ENCODE data around the gene SRGAP1.

The SRGAP1 gene

GRCh38 chr12:63968673-63969072, 124.2 kb downstream of the SRGAP1 start:
- no peak for DNase-seq (ENCODE audit: extremely low read depth, low read depth)
- no peak for TF ChIP-seq CTCF (IDR thresholded peaks at IDR 0.05; ENCODE audit: low read depth, low read length)

DNA sequence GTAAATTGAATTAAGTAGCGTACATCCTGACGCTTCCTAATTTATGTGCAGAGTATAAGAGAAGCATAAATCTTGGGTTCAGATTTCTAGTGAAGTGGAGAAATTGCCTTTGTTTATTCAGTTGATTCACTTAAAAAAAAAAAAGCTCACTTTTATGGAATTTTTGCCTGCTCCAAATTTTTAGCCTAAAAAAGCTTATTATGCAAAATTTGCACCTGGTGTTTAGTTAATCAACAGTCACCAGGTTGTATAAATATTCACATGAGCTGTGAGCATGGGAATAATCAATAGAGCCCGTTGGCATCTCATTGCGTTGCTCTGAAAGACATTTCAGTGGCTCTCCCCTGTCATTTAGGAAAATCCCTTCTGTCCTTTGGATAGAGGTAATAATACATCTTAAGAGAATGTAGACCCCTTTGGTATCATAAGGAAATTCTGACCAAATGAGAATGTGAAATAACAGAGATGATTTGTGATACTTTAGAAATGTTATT, 132.4 kb downstream of the SRGAP1 start:
- no peak for DNase-seq (ENCODE audit: extremely low read depth, low read depth)
- TF ChIP-seq CTCF (IDR thresholded peaks at IDR 0.05; ENCODE audit: low read depth, low read length), result no peak

DNA sequence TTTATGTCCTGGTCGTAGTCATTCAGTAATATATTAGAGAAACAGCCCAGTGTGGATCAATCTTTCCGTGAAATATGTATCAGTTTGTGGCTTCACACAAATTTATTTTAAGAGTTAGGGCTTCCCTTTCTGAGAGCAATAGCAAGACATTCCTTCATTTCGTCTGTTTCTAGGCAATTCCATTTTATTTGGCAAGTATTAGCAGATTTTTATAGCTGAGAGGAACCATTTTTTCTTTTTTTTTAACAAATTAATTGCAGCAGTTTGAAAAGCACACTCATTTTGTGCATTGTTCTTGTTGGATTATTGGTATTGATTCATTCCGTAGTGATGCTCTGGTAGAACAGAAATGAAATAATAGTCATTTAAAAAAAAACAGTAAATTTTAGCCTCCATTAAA, 132.9 kb downstream of the SRGAP1 start:
- no peak for DNase-seq (ENCODE audit: extremely low read depth, low read depth)
- TF ChIP-seq CTCF (IDR thresholded peaks at IDR 0.05; ENCODE audit: low read depth, low read length), result no peak

GRCh38 chr12:63978519-63978918, 134.0 kb downstream of the SRGAP1 start:
- no peak for TF ChIP-seq CTCF (IDR thresholded peaks at IDR 0.05; ENCODE audit: low read depth, low read length)
- DNase-seq (ENCODE audit: extremely low read depth, low read depth), result no peak

GRCh38 chr12:63980211-63980610, 135.7 kb downstream of the SRGAP1 start:
- DNase-seq (ENCODE audit: extremely low read depth, low read depth), result no peak
- no peak for TF ChIP-seq CTCF (IDR thresholded peaks at IDR 0.05; ENCODE audit: low read depth, low read length)

DNA sequence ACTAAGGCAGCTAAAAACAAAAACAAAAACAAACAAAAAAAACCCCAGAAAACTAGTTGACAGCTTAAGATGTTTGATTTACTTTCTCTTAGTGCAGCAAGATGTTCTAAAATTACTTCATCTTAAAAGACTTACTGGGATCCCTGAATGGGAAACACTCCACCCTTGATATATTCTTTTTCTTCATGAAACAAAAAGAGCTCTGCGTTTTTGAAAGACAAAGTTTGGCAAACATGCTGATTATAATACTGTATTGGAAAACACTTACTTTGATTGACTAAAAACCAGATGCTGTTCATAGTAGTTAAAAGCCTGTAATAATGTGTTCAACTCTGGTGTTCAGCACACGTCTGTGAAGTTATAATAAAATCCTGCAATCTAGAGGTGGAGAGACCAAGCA, 136.8 kb downstream of the SRGAP1 start:
- TF ChIP-seq CTCF (IDR thresholded peaks at IDR 0.05; ENCODE audit: low read depth, low read length), result no peak
- no peak for DNase-seq (ENCODE audit: extremely low read depth, low read depth)

GRCh38 chr12:63982604-63983295, 138.2 kb downstream of the SRGAP1 start:
- TF ChIP-seq CTCF (IDR thresholded peaks at IDR 0.05; ENCODE audit: low read depth, low read length), result no peak
- no peak for DNase-seq (ENCODE audit: extremely low read depth, low read depth)
